Activated CD8-positive, alpha-beta memory T cell treated with anti-CD3 and anti-CD28 coated beads for 1 hour (primary cell): ENCODE measurements around the gene RASA3.

Experiments
- DNase-seq, 2 donors: peaks; one replicate each; pipeline ENCODE4 v3.0.0-alpha.2; 2020; ENCODE audit warnings: low read depth in 1 of 2; ENCODE audit errors: extremely low read depth in 1 of 2

Gene RASA3

DNA sequence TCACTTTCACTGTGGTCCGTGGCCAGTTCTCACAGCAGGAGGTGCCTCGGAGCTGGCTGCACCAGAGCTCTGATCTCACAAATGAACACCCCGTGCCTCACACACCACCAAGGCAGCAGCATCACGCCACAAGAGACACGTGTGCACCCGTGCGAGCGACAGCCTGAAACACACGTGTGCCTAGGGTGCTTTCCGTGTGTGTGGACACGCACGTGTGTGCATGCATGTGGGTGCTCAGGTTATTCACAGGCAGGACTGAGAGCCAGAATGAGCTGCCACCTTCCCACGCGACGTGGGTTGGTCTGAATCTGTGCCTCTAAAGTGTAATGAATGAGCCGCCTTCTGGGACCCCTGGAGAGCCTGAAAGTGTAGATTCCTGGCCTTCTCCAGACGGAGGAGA lies 90.9 kb downstream of the RASA3 start:
- no peak for DNase-seq

GRCh38 chr13:114039471-114040141 lies 92.8 kb downstream of the RASA3 start:
- DNase-seq: no peak

- DNase-seq: no peak
These were observed 93.5 kb downstream of the RASA3 start for GRCh38 chr13:114038900-114039299.

- no peak for DNase-seq
These were observed 94.2 kb downstream of the RASA3 start for GRCh38 chr13:114038211-114038613.

DNA sequence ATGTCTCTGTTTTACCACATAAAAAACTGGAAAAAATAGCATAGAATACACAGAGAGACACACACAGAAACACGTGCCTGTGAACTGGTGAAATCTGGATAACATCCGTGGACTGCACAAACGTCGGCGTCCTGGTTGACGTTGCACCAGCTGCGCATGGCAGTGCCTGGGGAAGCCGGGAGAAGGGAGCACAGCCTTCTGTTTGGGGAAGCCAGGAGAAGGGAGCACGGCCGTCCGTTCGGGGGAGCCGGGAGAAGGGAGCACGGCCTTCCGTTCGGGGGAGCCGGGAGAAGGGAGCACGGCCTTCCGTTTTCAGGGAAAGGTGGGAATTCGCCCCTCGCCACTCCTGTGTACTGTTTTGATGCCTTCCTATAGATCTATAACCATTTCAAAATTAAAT lies 94.7 kb downstream of the RASA3 start:
- DNase-seq: no peak

DNA sequence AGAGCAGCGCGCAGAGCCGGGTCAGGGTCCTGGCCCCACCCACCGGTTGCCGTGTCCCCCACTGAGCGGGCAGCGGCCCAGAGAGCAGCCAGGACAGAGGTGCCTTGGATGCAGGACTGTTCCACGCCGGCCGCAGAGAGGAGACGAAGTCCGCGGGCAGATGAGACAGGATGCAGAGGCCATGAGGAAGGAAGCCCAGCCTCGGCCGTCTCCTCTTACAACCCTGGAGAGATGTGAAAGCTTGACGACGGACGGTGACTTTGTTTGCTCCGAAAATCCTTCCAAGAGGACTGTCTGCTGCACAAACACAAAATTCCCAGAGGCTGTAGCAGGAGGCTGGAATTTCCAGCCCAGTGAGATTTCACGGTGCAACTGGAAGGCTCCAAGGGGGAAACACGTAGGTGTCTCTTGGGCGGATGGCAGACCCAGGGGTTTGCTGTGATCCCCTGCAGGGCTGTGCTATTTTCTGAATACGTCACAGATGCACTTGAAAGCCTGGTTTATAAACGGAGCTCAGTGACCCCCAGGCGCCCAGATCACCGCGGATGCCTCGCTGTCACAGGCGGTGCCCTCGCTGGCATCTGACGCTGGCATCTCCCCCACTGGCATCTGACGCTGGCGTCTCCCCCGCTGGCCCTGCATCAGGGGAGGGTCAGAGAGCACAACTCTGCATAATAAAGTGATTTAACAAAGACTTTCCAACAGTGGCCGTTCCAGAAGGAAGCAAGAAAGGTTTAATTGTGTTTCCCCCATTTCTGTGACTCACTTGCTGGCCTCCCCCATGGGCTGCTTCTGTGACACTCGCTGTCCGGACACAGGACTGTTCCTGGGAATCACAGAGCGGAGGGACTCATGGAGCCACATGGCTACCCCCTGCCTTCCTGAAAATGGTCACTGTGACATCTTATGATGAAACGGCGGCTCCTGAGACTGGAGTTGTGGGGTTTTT lies 96.6 kb downstream of the RASA3 start:
- no peak for DNase-seq

GRCh38 chr13:114035186-114035582 lies 97.2 kb downstream of the RASA3 start:
- DNase-seq: no peak

GRCh38 chr13:114034481-114034891 lies 97.9 kb downstream of the RASA3 start:
- no peak for DNase-seq

DNA sequence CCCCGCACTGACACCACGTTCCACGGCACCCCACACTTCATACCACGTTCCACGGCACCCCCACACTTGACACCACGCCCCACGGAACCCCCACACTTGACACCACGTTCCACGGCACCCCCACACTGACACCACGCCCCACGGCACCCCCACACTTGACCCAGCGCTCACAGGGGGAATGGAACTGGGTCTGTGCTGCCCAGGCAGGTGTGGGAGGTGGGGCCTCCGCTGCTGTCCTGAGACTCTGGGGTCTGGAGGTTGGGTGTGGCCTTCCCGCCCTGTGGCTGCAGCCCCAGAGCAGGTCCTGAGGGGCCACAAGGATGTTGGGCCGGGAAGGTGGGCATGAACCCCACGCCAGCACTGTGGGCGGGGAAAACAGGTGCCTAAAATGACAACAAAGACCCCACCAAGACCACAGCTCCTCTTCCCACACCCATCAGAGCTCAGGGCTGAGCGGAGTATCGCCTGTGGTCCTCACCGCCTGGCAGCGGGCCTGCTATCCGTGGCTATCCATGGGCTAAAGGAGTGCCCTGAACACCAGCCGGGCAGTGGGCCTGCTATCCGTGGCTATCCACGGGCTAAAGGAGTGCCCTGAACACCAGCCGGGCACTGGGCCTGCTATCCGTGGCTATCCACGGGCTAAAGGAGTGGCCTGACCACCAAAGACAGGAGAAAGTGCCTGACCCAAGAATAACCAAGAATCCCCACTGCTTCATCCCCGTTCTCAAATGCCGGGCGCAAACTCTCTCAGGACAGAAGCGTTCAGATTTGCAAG lies 98.7 kb downstream of the RASA3 start:
- DNase-seq: no peak

DNA sequence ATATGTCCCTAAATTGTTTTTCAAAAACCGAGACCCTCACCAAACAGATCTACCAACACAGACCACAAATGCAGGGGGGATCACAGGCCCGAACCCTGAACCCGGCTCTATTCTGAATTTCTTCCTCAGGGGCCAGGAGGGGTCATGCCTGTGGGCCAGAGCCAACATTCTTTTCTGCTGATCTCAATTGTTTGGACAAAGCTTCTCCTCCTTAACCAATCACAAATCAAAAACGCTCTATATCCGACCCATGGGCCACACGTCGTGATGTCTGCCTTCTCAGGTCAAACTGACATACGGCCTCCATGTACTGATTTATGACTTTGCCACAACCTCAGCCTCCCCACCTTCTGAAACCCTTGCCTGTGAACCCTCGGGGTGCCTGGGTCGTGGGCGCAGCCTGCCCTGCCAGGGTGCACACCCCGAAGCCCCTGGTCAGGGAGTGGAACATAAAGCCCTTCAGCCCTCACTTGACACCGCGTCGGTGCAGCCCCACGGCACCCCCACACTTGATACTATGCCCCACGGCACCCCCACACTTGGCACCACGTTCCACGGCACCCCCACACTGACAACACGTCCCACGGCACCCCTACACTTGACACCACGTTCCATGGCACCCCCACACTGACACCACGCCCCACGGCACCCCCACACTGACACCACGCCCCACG lies 100.2 kb downstream of the RASA3 start:
- DNase-seq: no peak

GRCh38 chr13:114031631-114032030 lies 100.8 kb downstream of the RASA3 start:
- no peak for DNase-seq

GRCh38 chr13:114030666-114031610 lies 101.5 kb downstream of the RASA3 start:
- no peak for DNase-seq

DNA sequence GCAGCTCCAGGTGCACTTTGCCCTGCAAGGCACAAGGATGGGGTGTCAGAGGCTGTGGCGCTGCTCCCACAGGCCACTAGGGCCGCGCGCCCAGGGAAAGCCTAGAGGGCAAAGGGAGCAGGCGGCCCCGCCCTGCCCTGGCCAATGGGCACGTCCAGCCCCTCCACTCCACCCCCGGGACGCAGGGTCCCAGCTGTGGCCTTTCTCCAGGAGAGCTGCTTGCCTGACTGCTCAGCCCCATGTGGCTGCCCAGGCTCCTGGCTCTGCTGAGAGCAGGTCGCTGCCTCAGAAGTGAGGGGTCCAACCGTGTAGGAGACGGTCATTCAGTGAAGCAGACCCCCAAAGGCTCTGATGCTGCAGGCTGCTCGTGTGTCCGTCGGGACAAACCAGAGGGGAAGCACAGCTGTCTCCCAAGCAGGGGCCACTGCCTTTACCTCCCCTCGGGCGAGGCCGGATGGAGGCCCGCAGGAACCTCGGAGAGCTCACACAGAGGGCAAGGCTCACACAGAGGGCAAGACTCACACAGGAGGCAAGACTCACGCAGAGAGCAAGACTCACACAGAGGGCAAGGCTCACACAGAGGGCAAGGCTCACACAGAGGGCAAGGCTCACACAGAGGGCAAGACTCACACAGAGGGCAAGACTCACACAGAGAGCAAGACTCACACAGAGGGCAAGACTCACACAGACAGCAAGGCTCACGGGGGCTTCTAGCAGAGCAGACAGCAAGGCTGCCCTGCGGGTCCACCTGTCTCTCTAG lies 102.4 kb downstream of the RASA3 start:
- DNase-seq: no peak

DNA sequence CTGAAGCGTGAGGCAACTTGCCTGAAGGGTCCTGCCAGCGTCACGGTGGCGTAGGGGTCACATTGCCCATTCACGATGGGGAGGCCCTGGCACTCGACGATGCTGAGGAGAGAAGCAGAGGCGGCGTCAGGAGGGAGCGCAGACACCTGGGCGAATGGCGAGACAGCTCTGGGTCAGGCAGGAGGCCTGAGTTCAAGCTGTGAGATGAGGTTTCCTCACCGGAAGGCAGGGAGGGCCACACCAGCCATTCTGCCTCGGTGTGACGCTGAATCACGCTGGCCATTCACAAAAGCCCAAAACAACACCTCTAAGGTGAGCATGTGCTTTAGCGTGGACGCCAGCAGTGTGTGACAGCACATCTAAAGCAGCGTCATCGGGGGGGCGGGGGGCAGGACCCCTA lies 104.6 kb downstream of the RASA3 start:
- DNase-seq: no peak

DNA sequence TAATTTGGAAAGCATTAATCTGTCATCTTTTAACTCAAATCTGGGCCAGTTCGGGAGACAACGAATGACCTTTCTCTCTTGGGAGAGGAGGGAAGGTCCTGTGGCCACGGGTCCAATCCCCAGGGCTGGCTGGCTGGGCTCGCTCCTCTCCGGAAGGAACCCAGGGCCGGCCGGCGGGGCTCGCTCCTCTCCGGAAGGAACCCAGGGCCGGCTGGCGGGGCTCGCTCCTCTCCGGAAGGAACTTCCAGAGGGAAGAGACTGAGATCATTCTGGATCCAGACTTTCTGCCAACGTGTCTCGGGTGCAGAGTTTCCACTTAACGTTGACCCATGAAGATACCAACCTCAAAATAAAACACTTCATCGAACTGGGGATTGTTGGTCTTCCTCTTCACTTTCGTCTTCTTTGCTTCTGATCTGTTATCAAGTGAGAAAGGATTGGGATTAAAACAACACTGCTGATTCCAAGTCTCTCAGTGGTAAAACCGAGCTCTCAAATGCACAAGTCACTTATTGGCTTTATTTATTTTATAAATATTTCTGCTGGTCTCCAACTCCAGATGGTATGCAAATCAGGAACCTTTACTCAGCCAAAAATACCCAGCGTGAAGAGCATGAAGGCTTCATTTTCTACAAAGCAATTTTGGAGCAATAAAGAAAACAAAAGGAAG lies 105.2 kb downstream of the RASA3 start:
- DNase-seq: no peak

DNA sequence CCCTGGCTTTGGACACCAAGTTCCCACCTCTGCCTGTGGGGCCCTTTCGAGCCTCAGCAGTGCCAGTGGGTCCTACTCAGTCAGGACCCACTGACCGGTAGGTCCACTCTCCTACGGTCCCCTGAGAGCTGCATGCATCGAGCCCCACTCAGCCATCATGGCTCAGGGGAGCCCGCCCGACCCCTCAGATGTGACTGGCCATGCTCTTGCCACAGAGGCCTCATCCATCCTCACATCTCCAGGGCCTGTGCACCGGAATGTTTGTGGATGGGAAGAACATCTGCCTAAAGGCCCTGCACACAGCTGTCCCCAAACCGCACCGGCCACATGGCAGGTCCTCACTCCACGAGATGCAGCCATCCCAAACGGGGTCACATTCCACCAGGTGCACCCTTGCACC lies 105.9 kb downstream of the RASA3 start:
- no peak for DNase-seq

GRCh38 chr13:114025714-114026431 lies 106.5 kb downstream of the RASA3 start:
- no peak for DNase-seq

DNA sequence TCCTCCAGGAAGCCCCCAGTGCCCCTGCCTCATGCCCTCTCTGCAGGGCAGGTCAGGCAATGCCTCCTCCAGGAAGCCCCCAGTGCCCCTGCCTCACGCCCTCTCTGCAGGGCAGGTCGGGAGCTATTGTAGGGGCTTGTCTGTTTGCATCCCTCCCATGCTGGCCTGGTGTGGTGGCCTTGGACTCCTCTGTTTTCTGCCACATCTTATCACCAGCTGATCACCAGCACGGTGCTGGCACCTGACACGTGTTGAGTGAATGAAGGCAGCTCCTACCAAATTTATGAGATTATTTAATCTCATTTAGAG lies 107.1 kb downstream of the RASA3 start:
- no peak for DNase-seq
